K562 (cell line): ENCODE results near the gene CTPS2. TPM values are rescaled to one million over a fixed set of nuclear protein-coding genes. Genes with fewer than 3 reads are reported as not detected.

ENCODE experiments used
- ATAC-seq: fragments of 200-7000 bp; cut with Tn5 transposase; 3 replicates; pipeline ENCODE4 v1.9.1; 2020; ENCODE audit warnings: moderate library complexity
- BruUV-seq: library from RNA; stranded (reverse); fragments of 400-500 nt; replicated peaks from 2 replicates; lab custom pipeline; 2021; lab: Mats Ljungman, UMichigan
- CTCF ChIA-PET: fragments of 300-600 bp; formaldehyde crosslinking; extraction: SDS; loops from one replicate; lab custom pipeline; 2021; ENCODE audit warnings: low intra/inter-chr PET ratio; lab: Yijun Ruan, JAX
- POLR2A ChIA-PET: fragments of 300-600, 350-650 bp; sonication (Branson Sonifier 250); formaldehyde crosslinking; extraction: SDS; loops from one replicate; lab custom pipeline; 2021; ENCODE audit warnings: antibody characterized with exemption, inconsistent platforms; lab: Yijun Ruan, JAX
- DNase-seq, 4 experiments: peaks; one replicate each; pipeline versions ENCODE4 v3.0.0 to v3.0.0-alpha.2; 2011 to 2018; ENCODE audit warnings: low spot score in 3 of 4, mixed read lengths in 3 of 4; ENCODE audit errors: extremely low read depth in 1 of 4
- FAIRE-seq: peaks from 2 replicates; lab custom pipeline; 2011; peaks lifted over from hg19 to GRCh38; lab: Jason Lieb, UNC
- H2AFZ ChIP-seq: 2 replicates; pipeline ENCODE4 v1.6.0; 2011; ENCODE audit warnings: low read depth, low read length, control low read depth, inconsistent platforms
- H3K27ac ChIP-seq: fragments of 200-600 bp; 3 replicates; pipeline ENCODE4 v1.8.0; 2011; ENCODE audit warnings: low read depth, mild to moderate bottlenecking, control low read depth, inconsistent platforms, low read length, moderate library complexity, mixed read lengths; ENCODE audit errors: extremely low read depth
- H3K27me3 ChIP-seq, 2 experiments: fragments of 300-600 bp in 1 of 2; 2 replicates in 1 of 2; 3 replicates in 1 of 2; pipeline versions ENCODE4 v1.6.0 to v1.8.0; 2011; ENCODE audit warnings: inconsistent platforms in 2 of 2, low read length in 2 of 2, mild to moderate bottlenecking in 1 of 2, mixed read lengths in 1 of 2, moderate library complexity in 1 of 2; ENCODE audit not compliant: control insufficient read depth in 2 of 2, insufficient read depth in 2 of 2
- H3K36me3 ChIP-seq: fragments of 300-600 bp; 3 replicates; pipeline ENCODE4 v1.8.0; 2011; ENCODE audit warnings: mild to moderate bottlenecking, low read length, inconsistent platforms; ENCODE audit not compliant: control insufficient read depth, insufficient read depth
- H3K4me1 ChIP-seq, 2 experiments: fragments of 200-600 bp in 1 of 2; replicated peaks in 1 of 2; 2 replicates in 1 of 2; 3 replicates in 1 of 2; pipeline versions ENCODE4 v1.5.1 to v1.8.0; 2011; ENCODE audit warnings: inconsistent platforms in 2 of 2, low read length in 2 of 2, mild to moderate bottlenecking in 1 of 2, mixed read lengths in 1 of 2, moderate library complexity in 1 of 2; ENCODE audit not compliant: control insufficient read depth in 2 of 2, insufficient read depth in 2 of 2
- H3K4me2 ChIP-seq: 2 replicates; pipeline ENCODE4 v1.6.1; 2011; ENCODE audit warnings: low read length, control low read depth, inconsistent platforms, mixed read lengths; ENCODE audit not compliant: insufficient read depth
- H3K4me3 ChIP-seq: fragments of 200-600 bp; sonication (generic), shearing (Covaris generic); 2 replicates; pipeline ENCODE4 v1.5.1; 2016; ENCODE audit warnings: control low read depth, inconsistent platforms
- H3K79me2 ChIP-seq: fragments of 200-600 bp; 3 replicates; pipeline ENCODE4 v1.8.0; 2011; ENCODE audit warnings: low read length, inconsistent platforms; ENCODE audit not compliant: control insufficient read depth, insufficient read depth
- H3K9ac ChIP-seq, 2 experiments: 2 replicates each; pipeline versions ENCODE4 v1.6.0 to v1.6.1; 2011; ENCODE audit warnings: low read depth in 2 of 2, low read length in 2 of 2, control low read depth in 1 of 2, inconsistent platforms in 1 of 2, mild to moderate bottlenecking in 1 of 2, mixed read lengths in 1 of 2; ENCODE audit not compliant: insufficient read depth in 1 of 2
- H3K9me1 ChIP-seq: one replicate; pipeline ENCODE4 v1.6.0; 2011; ENCODE audit warnings: inconsistent platforms, mild to moderate bottlenecking, low read length, moderate library complexity; ENCODE audit not compliant: control insufficient read depth, insufficient read depth
- H3K9me3 ChIP-seq: replicated peaks from 2 replicates; pipeline ENCODE4 v1.5.1; 2011; ENCODE audit warnings: low read depth, low read length, inconsistent platforms; ENCODE audit not compliant: control insufficient read depth, insufficient read depth
- H4K20me1 ChIP-seq: replicated peaks from 2 replicates; pipeline ENCODE4 v1.6.1; 2011; ENCODE audit warnings: low read length, inconsistent platforms, mixed read lengths; ENCODE audit not compliant: control insufficient read depth, insufficient read depth
- CLOCK ChIP-seq: fragments of 250-450 bp; sonication (Bioruptor Pico); IDR thresholded peaks from 2 replicates; pipeline ENCODE4 v1.4.0; 2020; ENCODE audit warnings: mild to moderate bottlenecking, moderate library complexity, borderline replicate concordance
- CTBP1 ChIP-seq: fragments of 450-650 bp; IDR thresholded peaks from 2 replicates; pipeline ENCODE4 v1.6.1; 2016; ENCODE audit warnings: borderline replicate concordance
- E2F6 ChIP-seq, 2 experiments: IDR thresholded peaks; 2 replicates each; pipeline ENCODE4 v1.6.1; 2011; ENCODE audit warnings: borderline replicate concordance in 1 of 2, control low read depth in 1 of 2, low read depth in 1 of 2, low read length in 1 of 2, mild to moderate bottlenecking in 1 of 2, mixed read lengths in 1 of 2, moderate library complexity in 1 of 2; ENCODE audit not compliant: insufficient read depth in 1 of 2, insufficient read length in 1 of 2, poor library complexity in 1 of 2, severe bottlenecking in 1 of 2; ENCODE audit errors: extremely low read depth in 1 of 2
- NFXL1 ChIP-seq: fragments of 450-650 bp; formaldehyde crosslinking; IDR thresholded peaks from 2 replicates; pipeline ENCODE4 v1.4.0; 2021; ENCODE audit warnings: mild to moderate bottlenecking
- ZBTB1 ChIP-seq: sonication (generic); formaldehyde crosslinking; IDR thresholded peaks from 2 replicates; pipeline ENCODE4 v1.8.1; 2023; ENCODE audit warnings: missing genetic modification reagents, low read depth, mild to moderate bottlenecking, borderline replicate concordance
- WGBS: fragments of 100-300 bp; shearing (Covaris generic); methylation state at CpG from one replicate; pipeline ENCODE4 v1.1.6; 2016; ENCODE audit warnings: low coverage, mixed read lengths; ENCODE audit not compliant: insufficient coverage; ENCODE audit errors: missing lambda C conversion rate; 5-methylcytosine and 5-hydroxymethylcytosine counted together
- in situ Hi-C: fragments of 300-500 bp; cut with MboI; formaldehyde crosslinking; loops from 4 replicates; pipeline ENCODE4 v1.15.0; 2018; ENCODE audit warnings: inconsistent platforms, mixed read lengths
- intact Hi-C: fragments of 100-400 bp; cut with micrococcal nuclease; formaldehyde crosslinking; loops from 2 replicates; pipeline ENCODE4 v1.14.2; 2022
- polyA plus RNA-seq, 8 experiments: library from polyadenylated mRNA; depleted of rRNA in 4 of 8; stranded (reverse) in 5 of 8; unstranded in 3 of 8; fragments of >200 nt; fragmentation: Nextera tagmentation in 2 of 8; fragmentation: Illumina TruSeq in 1 of 8; extraction: Ambion mirVana in 2 of 8; extraction: Trizol in 1 of 8; gene quantifications; 2 replicates each; pipeline versions ENCODE4 v1.2.1 to v1.2.3, GENCODE V29; 2011 to 2014; ENCODE audit warnings: inconsistent platforms in 1 of 8, missing spikeins in 1 of 8
- total RNA-seq, 7 experiments: library from RNA; depleted of rRNA in 6 of 7; stranded (reverse); fragments of >200 nt in 6 of 7; fragmentation: Illumina TruSeq in 2 of 7; extraction: Trizol in 2 of 7; gene quantifications; 2 replicates each; pipeline versions ENCODE4 v1.2.1 to v1.2.3, GENCODE V29; 2011 to 2021; ENCODE audit warnings: low replicate concordance in 1 of 7
- TF ChIP-seq, protein P1 (sequence below): fragments of 250-450 bp; sonication (Bioruptor Pico); IDR thresholded peaks from 2 replicates; pipeline ENCODE4 v1.4.0; 2020

The CTPS2 gene
- total and polyA plus RNA-seq, 9 of the 15 experiments (the other 6 are each of a cell fraction or from before 2014, with no cell fraction given) = 5.4 to 19.5 (median 14.1) TPM

DNA sequence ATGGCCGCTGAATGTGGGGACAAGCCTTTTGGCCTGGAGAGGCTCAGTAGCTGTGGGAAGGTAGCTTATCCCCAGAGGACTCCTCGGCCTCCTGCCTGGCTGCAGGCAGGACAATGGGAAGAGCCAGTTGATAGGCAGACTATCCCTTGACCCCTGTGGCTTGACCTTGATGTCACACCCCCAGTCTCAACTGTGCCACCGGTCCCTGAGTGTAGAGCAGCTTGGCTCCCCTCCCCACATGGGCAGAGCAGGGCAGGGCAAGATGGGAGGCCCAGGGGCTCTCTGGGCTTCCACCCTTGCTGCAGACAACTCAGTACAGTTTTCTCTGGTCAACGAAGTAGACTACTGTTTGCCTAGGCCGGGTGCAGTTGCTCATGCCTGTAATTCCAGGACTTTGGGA is 32.6 kb upstream of the CTPS2 start:
- no TSS peak for BruUV-seq
- Histone ChIP-seq H3K36me3 (peaks cover 60% of the 10 kb centered on the region), H3K9me3 (no peaks in the 10 kb centered on the region), H3K4me2 (no peak overlapping the region), H3K4me1 (no peaks in the 10 kb centered on the region), H3K27ac (no peak overlapping the region), H3K9ac (no peak overlapping the region), H3K4me3 (no peak overlapping the region), H3K79me2 (no peaks in the 10 kb centered on the region; the same call in 2 of the 3 replicates), H3K9me1 (no peaks in the 10 kb centered on the region), H3K27me3 (no peaks in the 10 kb centered on the region), H4K20me1 (no peaks in the 10 kb centered on the region), H2AFZ (no peak overlapping the region)
- ATAC-seq = no peak; the same call in 2 of the 3 replicates
- TF ChIP-seq CLOCK = no peak
- TF ChIP-seq E2F6 (IDR thresholded peaks at IDR 0.05; ENCODE audit: borderline replicate concordance in 1 of 2, extremely low read depth in 1 of 2, insufficient read depth in 1 of 2, insufficient read length in 1 of 2, low read depth in 1 of 2, low read length in 1 of 2, poor library complexity in 1 of 2, severe bottlenecking in 1 of 2) = no peak
- no peak for TF ChIP-seq ZBTB1 (CRISPR knock-in tag)
- TF ChIP-seq, protein P1, sequence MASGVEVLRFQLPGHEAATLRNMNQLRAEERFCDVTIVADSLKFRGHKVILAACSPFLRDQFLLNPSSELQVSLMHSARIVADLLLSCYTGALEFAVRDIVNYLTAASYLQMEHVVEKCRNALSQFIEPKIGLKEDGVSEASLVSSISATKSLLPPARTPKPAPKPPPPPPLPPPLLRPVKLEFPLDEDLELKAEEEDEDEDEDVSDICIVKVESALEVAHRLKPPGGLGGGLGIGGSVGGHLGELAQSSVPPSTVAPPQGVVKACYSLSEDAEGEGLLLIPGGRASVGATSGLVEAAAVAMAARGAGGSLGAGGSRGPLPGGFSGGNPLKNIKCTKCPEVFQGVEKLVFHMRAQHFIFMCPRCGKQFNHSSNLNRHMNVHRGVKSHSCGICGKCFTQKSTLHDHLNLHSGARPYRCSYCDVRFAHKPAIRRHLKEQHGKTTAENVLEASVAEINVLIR = no peak
- no peak for TF ChIP-seq CTBP1
- no peak for TF ChIP-seq NFXL1 (CRISPR knock-in tag)
- WGBS = 73% methylated on average over 5 of the region's 5 CpGs
- in situ Hi-C loops (no loop called here), intact Hi-C loops (no loop called here)
- no peak for DNase-seq
- ChIA-PET CTCF (no interaction called here), POLR2A (interaction anchor here (1.2 to 1.6 kb wide), 2 partner anchors 14 to 26 kb away, joined by 4 to 5 read pairs; no protein-coding TSS in a partner anchor)
- no peak for FAIRE-seq
